ENCODE results near the gene NTSR2. TPM values are rescaled to one million over a fixed set of nuclear protein-coding genes. Genes with fewer than 3 reads are reported as not detected.

NTSR2 gene
- total RNA-seq, 1 donor from 2014 or later = not detected

DNA sequence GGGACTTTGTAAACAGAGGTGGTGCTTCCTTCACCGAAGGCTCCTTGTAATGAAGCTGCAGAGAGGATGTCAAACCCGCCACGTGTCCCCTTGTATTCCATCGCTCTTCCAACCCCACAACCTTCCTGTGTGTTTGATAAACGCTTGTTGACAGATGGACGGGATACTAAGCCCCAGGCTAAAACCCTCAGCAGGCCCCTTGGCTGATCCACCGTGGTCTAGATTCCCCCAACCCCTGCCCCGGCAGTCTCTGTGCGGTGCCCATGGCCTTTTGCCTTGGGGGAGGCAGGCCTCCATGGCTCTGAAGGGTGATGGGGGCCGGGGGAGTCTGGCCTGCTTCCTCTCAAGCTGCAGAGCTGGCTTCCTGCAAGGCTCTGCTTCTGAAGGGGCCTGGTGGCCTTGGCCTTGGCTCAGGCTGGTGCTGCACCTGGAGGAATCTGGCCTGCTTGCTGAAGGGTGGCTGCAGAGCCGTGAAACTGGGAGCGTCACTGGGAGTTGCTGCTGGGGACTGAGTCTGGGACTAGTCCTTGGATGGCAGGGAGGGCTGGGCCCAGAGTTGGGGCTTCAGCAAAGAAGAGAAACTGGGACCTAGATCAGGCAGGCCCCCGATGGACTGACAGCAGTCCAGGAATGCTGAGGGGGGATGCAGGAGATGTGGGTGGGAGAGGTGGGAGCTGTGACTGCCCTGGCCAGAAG lies 9.6 kb upstream of the NTSR2 start:
- Histone ChIP-seq H3K27ac (no peak overlapping the region), H2AFZ (replicated peaks) (no peak overlapping the region), H3K9me3 (ENCODE audit: low read depth) (no peaks in the 10 kb centered on the region), H3K4me2 (no peak overlapping the region), H3K36me3 (no peaks in the 10 kb centered on the region), H3K79me2 (ENCODE audit: low read depth) (no peaks in the 10 kb centered on the region), H3K4me1 (peaks cover 21% of the 10 kb centered on the region), H3K27me3 (no peaks in the 10 kb centered on the region), H3K4me3 (no peak overlapping the region), H3F3A (ENCODE audit: low read depth) (peaks cover 4% of the 10 kb centered on the region), H3K9ac (no peak overlapping the region), H4K20me1 (ENCODE audit: low read depth) (no peaks in the 10 kb centered on the region)
- H3K27me3 Mint-ChIP-seq (ENCODE audit: insufficient read depth, low read depth) = peaks cover 14% of the 10 kb centered on the region
- DNase-seq (ENCODE audit: low spot score) = no peak
- TF ChIP-seq, protein P1, sequence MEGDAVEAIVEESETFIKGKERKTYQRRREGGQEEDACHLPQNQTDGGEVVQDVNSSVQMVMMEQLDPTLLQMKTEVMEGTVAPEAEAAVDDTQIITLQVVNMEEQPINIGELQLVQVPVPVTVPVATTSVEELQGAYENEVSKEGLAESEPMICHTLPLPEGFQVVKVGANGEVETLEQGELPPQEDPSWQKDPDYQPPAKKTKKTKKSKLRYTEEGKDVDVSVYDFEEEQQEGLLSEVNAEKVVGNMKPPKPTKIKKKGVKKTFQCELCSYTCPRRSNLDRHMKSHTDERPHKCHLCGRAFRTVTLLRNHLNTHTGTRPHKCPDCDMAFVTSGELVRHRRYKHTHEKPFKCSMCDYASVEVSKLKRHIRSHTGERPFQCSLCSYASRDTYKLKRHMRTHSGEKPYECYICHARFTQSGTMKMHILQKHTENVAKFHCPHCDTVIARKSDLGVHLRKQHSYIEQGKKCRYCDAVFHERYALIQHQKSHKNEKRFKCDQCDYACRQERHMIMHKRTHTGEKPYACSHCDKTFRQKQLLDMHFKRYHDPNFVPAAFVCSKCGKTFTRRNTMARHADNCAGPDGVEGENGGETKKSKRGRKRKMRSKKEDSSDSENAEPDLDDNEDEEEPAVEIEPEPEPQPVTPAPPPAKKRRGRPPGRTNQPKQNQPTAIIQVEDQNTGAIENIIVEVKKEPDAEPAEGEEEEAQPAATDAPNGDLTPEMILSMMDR (IDR thresholded peaks at IDR 0.05) = no peak
- TF ChIP-seq EZH2phosphoT487 (IDR thresholded peaks at IDR 0.05) (no peak), EZH2 (IDR thresholded peaks at IDR 0.05) (no peak)
- H3K36me3 Mint-ChIP-seq = no peaks in the 10 kb centered on the region
- H3K4me1 Mint-ChIP-seq = peaks cover 45% of the 10 kb centered on the region
- H3K27ac Mint-ChIP-seq = peak overlapping the region; percentile 46
- H3K4me3 Mint-ChIP-seq = no peak overlapping the region
- H3K9me3 Mint-ChIP-seq = no peaks in the 10 kb centered on the region

DNA sequence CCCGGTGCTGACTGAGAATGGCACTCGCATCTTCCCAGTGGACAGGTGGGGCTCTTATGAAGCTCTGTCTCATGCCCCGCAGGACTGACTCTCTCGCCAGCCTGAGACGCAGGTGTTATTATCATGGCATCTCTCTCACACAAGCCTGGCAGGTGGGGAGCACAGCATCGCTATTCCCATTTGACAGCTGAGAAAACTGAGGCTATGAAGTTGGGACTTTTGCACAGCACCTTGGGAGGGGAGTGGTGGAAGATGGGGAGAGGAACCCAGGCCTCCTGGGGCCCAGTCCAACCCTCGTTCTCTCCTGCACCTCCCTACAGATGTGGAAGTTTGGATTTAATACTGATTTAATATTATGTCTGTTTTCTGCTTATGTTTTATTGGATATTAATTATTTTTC lies 9.0 kb upstream of the NTSR2 start:
- H3K9ac ChIP-seq = no peak overlapping the region
- Mint-ChIP-seq H3K36me3 (no peaks in the 10 kb centered on the region), H3K27ac (no peak overlapping the region), H3K4me3 (no peak overlapping the region), H3K4me1 (peaks cover 42% of the 10 kb centered on the region), H3K27me3 (ENCODE audit: insufficient read depth, low read depth) (peaks cover 14% of the 10 kb centered on the region), H3K9me3 (no peaks in the 10 kb centered on the region)
- H3K27me3 ChIP-seq = no peaks in the 10 kb centered on the region
- no peak overlapping the region for H3K4me3 ChIP-seq
- H3K36me3 ChIP-seq = no peaks in the 10 kb centered on the region
- no peak overlapping the region for H3K4me2 ChIP-seq
- no peak overlapping the region for H2AFZ ChIP-seq (replicated peaks)
- no peaks in the 10 kb centered on the region for H3K79me2 ChIP-seq (ENCODE audit: low read depth)
- H4K20me1 ChIP-seq (ENCODE audit: low read depth) = no peaks in the 10 kb centered on the region
- DNase-seq (ENCODE audit: low spot score) = no peak
- H3K4me1 ChIP-seq = peaks cover 21% of the 10 kb centered on the region
- H3K9me3 ChIP-seq (ENCODE audit: low read depth) = no peaks in the 10 kb centered on the region
- H3K27ac ChIP-seq = no peak overlapping the region
- peaks cover 4% of the 10 kb centered on the region for H3F3A ChIP-seq (ENCODE audit: low read depth)
- TF ChIP-seq, protein P1 (IDR thresholded peaks at IDR 0.05) = no peak
- TF ChIP-seq EZH2phosphoT487 (IDR thresholded peaks at IDR 0.05) (no peak), EZH2 (IDR thresholded peaks at IDR 0.05) (no peak)

DNA sequence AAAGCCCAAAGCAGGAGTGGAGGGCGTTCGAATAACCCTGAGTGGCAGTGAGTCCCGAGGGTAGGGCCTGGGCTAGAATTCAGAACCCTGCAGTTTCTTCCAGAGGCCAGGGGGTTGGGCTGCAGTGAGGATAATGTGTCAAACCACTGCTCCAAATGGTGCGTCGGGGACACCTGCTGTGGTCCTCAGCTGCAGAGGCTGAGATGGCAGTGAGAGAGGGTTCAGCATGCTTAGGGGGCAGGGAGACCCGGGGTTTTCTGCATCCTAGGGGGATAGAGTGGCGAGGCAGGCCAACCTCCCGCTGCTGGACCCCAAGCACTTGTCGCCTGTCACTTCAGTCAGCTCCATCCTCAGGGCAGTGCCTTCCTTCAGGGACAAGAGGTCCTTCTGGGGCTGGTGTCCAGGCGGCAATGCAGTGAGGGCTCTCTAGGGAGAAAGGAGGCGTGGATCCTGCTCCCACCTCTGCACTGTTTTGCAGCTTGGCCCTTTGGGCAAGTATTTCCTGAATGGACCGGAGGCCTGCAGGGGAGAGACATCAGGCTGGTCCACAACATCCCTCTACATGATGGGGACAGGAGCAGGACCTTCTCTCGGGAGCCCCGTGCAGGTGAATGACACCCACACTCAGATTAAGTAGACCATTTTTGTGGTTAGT lies 8.4 kb upstream of the NTSR2 start:
- H3K27me3 Mint-ChIP-seq (ENCODE audit: insufficient read depth, low read depth) = peaks cover 14% of the 10 kb centered on the region

More for the DNA sequence above, 8.4 kb upstream of the NTSR2 start:
- no peak overlapping the region for H3K4me2 ChIP-seq
- no peak overlapping the region for H2AFZ ChIP-seq (replicated peaks)
- H3K4me1 Mint-ChIP-seq = peaks cover 42% of the 10 kb centered on the region
- H3K36me3 ChIP-seq = no peaks in the 10 kb centered on the region
- H3K4me3 ChIP-seq = no peak overlapping the region
- H3F3A ChIP-seq (ENCODE audit: low read depth) = peaks cover 4% of the 10 kb centered on the region
- no peak for TF ChIP-seq EZH2 (IDR thresholded peaks at IDR 0.05)
- no peak for TF ChIP-seq EZH2phosphoT487 (IDR thresholded peaks at IDR 0.05)
- no peak for DNase-seq (ENCODE audit: low spot score)
- no peak overlapping the region for H3K9ac ChIP-seq
- H3K4me1 ChIP-seq = peaks cover 21% of the 10 kb centered on the region
- no peaks in the 10 kb centered on the region for H3K9me3 Mint-ChIP-seq
- H4K20me1 ChIP-seq (ENCODE audit: low read depth) = no peaks in the 10 kb centered on the region
- H3K27me3 ChIP-seq = no peaks in the 10 kb centered on the region
- H3K36me3 Mint-ChIP-seq = no peaks in the 10 kb centered on the region
- no peaks in the 10 kb centered on the region for H3K79me2 ChIP-seq (ENCODE audit: low read depth)
- H3K4me3 Mint-ChIP-seq = no peak overlapping the region
- H3K9me3 ChIP-seq (ENCODE audit: low read depth) = no peaks in the 10 kb centered on the region
- no peak overlapping the region for H3K27ac Mint-ChIP-seq
- H3K27ac ChIP-seq = no peak overlapping the region

Measured in neural progenitor cell (in vitro differentiated cells).